ENCODE results near the gene CCDC57.

DNA sequence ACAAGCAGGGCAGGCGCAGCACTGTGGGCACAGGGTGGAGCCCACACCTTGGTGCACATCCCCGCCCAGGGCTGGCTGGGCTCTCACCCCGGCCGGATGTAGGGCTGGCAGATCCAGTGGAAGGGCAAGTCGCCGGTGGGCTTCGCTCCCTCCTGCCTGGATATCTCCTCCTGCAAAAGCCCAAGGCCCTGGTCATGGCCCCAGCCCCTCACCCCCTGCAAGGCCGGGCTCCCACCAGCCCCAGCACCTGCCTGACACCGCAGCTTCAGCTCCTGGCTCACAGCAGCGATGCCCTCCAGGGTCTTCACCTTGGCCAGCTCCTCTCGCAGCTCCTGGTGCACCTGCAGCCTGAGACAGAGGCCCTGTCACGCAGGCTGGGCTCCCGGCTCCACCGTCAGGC lies 152.0 kb downstream of the CCDC57 start:
- TF ChIP-seq, protein P1, sequence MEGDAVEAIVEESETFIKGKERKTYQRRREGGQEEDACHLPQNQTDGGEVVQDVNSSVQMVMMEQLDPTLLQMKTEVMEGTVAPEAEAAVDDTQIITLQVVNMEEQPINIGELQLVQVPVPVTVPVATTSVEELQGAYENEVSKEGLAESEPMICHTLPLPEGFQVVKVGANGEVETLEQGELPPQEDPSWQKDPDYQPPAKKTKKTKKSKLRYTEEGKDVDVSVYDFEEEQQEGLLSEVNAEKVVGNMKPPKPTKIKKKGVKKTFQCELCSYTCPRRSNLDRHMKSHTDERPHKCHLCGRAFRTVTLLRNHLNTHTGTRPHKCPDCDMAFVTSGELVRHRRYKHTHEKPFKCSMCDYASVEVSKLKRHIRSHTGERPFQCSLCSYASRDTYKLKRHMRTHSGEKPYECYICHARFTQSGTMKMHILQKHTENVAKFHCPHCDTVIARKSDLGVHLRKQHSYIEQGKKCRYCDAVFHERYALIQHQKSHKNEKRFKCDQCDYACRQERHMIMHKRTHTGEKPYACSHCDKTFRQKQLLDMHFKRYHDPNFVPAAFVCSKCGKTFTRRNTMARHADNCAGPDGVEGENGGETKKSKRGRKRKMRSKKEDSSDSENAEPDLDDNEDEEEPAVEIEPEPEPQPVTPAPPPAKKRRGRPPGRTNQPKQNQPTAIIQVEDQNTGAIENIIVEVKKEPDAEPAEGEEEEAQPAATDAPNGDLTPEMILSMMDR (IDR thresholded peaks at IDR 0.05) = no peak
- TF ChIP-seq EP300 (IDR thresholded peaks at IDR 0.05; ENCODE audit: low read depth) (no peak), POLR2AphosphoS5 (IDR thresholded peaks at IDR 0.05) (no peak)

Measured in transverse colon (tissue), 4 donors.